Skeletal muscle satellite cell (primary cell): ENCODE measurements around the gene KRT85.

Experiments used
- H3K27me3 ChIP-seq: 2 replicates; pipeline ENCODE4 v1.7.0; 2013; ENCODE audit warnings: low read length; ENCODE audit not compliant: control insufficient read depth, insufficient read depth
- H3K36me3 ChIP-seq: 2 replicates; pipeline ENCODE4 v1.7.0; 2013; ENCODE audit warnings: mild to moderate bottlenecking, control low read depth, low read length; ENCODE audit not compliant: insufficient read depth
- H3K4me1 ChIP-seq: 2 replicates; pipeline ENCODE4 v1.7.0; 2013; ENCODE audit warnings: low read length; ENCODE audit not compliant: control insufficient read depth, insufficient read depth
- H3K4me2 ChIP-seq: 2 replicates; pipeline ENCODE4 v1.7.0; 2013; ENCODE audit warnings: mild to moderate bottlenecking, low read length
- H3K4me3 ChIP-seq: 2 replicates; pipeline ENCODE4 v1.7.0; 2013; ENCODE audit warnings: low read length
- H3K9ac ChIP-seq: 2 replicates; pipeline ENCODE4 v1.7.0; 2013; ENCODE audit warnings: mild to moderate bottlenecking, low read depth, low read length, moderate library complexity
- H3K9me3 ChIP-seq: replicated peaks from 2 replicates; pipeline ENCODE4 v1.7.0; 2013; ENCODE audit warnings: mild to moderate bottlenecking, control low read depth, low read length

Gene KRT85

DNA sequence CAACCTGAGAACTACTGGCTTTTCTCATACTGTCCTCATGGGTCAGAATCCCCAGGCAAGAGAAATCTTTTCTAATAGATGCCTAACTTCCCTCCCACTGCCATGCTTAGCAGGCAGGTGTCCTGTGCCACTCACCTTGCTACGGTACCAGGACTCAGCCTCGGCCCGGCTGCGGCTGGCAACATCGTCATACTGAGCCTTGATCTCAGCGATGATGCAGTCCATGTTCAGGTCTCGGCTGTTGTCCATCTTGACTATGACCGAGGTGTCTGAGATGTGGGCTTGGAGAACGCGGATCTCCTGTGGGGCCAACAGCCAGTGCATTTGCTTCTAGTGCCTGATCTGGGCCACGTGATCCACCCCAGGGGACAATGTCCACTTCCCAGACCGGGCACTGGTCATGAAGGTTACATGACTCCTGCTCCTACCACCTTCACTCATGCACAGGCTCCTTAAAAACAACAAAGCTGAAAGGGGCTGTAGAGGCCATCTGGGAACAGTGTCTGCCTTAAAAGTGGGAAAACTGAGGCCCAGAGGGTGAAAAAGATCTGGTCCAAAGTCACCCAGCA lies 4.1 kb downstream of the KRT85 start:
- H3K27me3 ChIP-seq: peaks cover 45% of the 10 kb centered on the region
- no peaks in the 10 kb centered on the region for H3K4me1 ChIP-seq
- no peak overlapping the region for H3K4me2 ChIP-seq
- no peaks in the 10 kb centered on the region for H3K9me3 ChIP-seq
- H3K36me3 ChIP-seq: no peaks in the 10 kb centered on the region
- H3K4me3 ChIP-seq: no peak overlapping the region
- no peak overlapping the region for H3K9ac ChIP-seq

DNA sequence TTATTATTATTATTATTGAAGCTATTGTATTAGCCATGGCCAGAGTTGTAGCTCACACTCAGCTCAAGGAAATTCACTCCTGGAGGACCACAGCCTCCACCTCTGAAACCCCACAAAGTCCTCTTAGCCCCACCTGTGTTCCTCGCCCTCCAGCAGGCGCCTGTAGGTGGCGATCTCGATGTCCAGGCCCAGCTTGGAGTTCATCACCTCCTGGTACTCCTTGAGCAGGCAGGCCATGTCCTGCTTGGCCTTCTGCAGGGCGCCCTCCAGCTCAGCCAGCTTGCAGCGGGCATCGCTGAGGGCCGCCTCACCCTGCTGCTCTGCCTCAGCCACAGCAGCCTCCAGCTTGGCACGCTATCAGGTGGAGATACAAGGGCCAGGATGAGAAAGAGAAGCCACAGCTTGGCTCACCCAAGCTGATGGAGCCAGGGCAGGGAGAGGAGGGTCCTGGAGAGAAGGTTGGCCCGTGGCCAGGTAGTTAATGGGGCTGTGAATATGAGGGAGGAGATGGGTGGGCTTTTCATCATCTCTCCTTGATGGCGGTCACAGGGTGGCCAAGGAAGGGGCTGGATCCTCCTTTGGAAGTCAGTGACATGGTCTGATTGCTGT lies 5.1 kb downstream of the KRT85 start:
- H3K4me3 ChIP-seq: no peak overlapping the region
- H3K9me3 ChIP-seq: no peaks in the 10 kb centered on the region
- no peaks in the 10 kb centered on the region for H3K4me1 ChIP-seq
- H3K9ac ChIP-seq: no peak overlapping the region
- no peak overlapping the region for H3K4me2 ChIP-seq
- peaks cover 47% of the 10 kb centered on the region for H3K27me3 ChIP-seq
- H3K36me3 ChIP-seq: no peaks in the 10 kb centered on the region

DNA sequence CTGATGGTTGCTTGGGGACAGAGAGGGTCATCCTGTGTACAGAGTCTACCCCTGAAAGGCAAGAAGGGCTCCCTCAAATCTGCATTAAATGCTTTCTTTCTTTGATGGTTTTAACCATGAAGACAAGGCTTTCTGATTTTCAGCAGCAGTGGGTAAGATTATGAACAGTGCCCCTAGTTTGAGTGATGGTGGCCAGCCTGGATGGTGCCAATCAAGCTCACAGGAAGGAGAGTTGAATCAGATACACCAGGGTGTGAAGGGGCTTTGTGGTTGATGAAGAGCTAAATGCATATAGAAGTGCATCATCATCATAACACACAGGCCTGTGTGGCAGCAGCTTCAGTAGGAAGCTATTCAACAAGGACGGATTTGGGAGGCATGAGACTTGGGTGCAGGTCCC lies 5.7 kb downstream of the KRT85 start:
- Histone ChIP-seq H3K4me3 (no peak overlapping the region), H3K9me3 (no peaks in the 10 kb centered on the region), H3K4me1 (no peaks in the 10 kb centered on the region), H3K27me3 (peaks cover 44% of the 10 kb centered on the region), H3K4me2 (no peak overlapping the region), H3K9ac (no peak overlapping the region), H3K36me3 (no peaks in the 10 kb centered on the region)

DNA sequence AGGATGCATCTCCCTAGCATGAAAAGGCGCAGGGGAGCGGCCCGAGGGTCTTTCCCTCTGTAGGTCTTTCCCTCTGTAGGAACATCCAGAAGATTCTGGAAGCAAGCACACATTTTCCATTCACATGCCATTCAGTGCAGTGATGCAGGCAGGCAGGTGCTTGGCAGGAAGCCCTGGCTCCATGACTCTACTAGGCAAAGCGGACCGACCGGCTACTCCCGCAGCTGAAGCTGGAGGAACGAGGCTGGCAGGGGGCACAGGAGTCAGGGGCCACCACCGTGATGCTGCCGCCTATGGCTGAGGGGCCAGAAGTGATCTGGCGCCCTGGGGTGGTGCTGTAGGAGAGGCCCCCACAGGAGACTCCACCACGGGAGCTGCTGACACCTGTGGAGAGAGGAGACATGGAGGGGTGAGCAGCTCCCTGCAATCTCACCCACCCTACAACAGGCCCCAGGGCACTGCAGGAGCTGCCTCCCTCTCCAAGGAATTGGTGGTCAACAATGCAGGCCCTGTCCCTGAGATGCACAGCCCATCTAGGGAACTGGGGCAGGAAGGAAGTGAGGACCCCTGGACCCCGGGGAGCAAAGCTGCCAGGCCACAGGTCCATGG lies 6.5 kb downstream of the KRT85 start:
- H3K36me3 ChIP-seq: no peaks in the 10 kb centered on the region
- H3K4me1 ChIP-seq: no peaks in the 10 kb centered on the region
- H3K4me3 ChIP-seq: no peak overlapping the region
- H3K9ac ChIP-seq: no peak overlapping the region
- peaks cover 37% of the 10 kb centered on the region for H3K27me3 ChIP-seq
- H3K9me3 ChIP-seq: no peaks in the 10 kb centered on the region
- H3K4me2 ChIP-seq: no peak overlapping the region

DNA sequence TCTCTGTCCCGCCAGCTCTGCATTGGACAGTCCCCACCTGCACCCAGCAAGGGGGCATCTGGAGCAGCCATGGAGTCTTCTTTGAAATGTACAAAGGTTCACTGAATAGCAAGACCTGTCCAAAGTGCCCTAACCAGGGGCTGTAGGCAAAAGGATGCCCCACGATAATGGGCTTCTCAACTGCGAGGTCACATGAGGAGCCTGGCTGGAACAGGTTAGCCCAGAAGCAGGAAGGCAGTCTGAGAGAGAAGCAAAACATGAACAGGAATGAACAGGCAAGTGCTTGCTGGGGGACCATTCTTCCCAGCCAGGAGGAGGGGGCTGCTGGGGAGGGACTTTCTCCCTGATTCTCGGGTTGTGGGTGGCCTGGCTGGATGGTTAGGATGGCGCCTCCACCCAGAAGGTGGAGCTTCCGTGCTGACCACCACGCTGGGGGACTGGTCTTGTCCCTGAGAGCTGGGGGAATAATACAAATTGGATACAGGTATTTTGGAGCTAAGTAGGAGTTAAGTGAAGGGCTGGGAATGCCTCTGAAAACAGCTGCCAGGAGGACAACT lies 7.1 kb downstream of the KRT85 start:
- no peaks in the 10 kb centered on the region for H3K36me3 ChIP-seq
- no peaks in the 10 kb centered on the region for H3K4me1 ChIP-seq
- H3K4me2 ChIP-seq: no peak overlapping the region
- no peak overlapping the region for H3K9ac ChIP-seq
- no peaks in the 10 kb centered on the region for H3K9me3 ChIP-seq
- peaks cover 37% of the 10 kb centered on the region for H3K27me3 ChIP-seq
- H3K4me3 ChIP-seq: no peak overlapping the region

DNA sequence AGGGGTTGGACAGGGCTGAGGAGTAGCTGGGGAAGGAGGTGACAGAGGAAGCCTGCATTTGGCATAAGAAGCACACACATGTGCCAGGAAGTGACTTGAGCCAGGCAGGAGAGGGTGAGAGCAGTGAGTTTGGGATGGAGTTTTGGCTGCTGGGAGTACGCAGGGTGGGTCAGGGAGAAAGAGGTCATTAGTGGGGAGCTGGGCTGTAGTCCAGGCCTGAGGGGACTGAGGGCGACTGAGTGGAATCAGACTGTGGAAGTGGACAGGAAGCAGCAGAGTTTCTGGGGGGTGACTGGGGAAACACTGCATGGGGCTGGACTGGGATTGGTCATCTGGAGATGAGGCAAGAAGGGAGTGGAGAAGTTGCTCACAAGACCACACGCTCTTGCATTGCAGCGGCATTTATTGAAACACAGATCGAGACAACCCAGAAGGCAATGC lies 7.6 kb downstream of the KRT85 start:
- H3K4me3 ChIP-seq: no peak overlapping the region
- no peak overlapping the region for H3K4me2 ChIP-seq
- no peak overlapping the region for H3K9ac ChIP-seq
- no peaks in the 10 kb centered on the region for H3K9me3 ChIP-seq
- no peaks in the 10 kb centered on the region for H3K36me3 ChIP-seq
- H3K4me1 ChIP-seq: no peaks in the 10 kb centered on the region
- H3K27me3 ChIP-seq: peaks cover 36% of the 10 kb centered on the region

DNA sequence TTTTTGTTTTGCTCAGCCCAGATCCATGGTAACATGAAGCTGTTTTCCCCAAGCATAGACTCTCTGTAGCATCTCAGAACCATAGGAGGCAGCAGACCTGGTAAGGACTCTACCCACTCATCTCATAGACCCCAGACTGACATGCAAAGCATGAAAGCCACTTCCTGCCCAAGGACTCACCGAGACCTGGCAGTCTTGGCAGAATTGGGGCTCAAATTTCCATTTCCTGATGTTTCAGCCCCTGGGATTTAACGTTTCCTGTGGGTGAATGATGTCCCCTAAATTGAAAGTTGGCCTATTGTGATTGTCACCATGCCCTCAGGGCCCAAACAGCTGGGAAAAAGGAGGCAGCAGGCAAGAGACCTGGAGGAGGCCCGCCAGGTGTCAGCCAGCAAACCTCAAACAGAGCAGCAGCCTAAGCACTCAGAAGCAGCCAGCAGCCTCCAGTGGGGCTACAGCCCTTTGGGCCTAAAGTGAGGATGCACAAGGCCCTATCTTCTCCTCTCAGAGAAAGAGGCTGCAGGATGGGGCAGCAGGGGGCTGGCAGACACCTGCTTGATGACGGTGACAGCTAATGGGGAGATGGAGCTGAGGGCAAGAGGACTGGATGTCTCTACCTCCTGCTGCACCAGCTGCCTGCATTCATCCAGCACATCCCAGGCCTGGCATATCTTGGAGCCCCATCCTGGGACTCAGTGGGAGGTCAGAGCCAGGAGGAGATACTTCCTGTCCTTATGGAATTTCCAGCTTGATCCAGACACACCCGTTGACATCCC lies 8.5 kb downstream of the KRT85 start:
- no peak overlapping the region for H3K4me2 ChIP-seq
- no peaks in the 10 kb centered on the region for H3K36me3 ChIP-seq
- no peaks in the 10 kb centered on the region for H3K4me1 ChIP-seq
- no peak overlapping the region for H3K4me3 ChIP-seq
- H3K27me3 ChIP-seq: peaks cover 37% of the 10 kb centered on the region
- H3K9ac ChIP-seq: no peak overlapping the region
- H3K9me3 ChIP-seq: no peaks in the 10 kb centered on the region

GRCh38 chr12:52356762-52357580 lies 10.3 kb downstream of the KRT85 start:
- H3K4me1 ChIP-seq: no peaks in the 10 kb centered on the region
- no peak overlapping the region for H3K4me3 ChIP-seq
- peaks cover 47% of the 10 kb centered on the region for H3K27me3 ChIP-seq
- H3K4me2 ChIP-seq: no peak overlapping the region
- H3K9me3 ChIP-seq: no peaks in the 10 kb centered on the region
- H3K9ac ChIP-seq: no peak overlapping the region
- no peaks in the 10 kb centered on the region for H3K36me3 ChIP-seq

DNA sequence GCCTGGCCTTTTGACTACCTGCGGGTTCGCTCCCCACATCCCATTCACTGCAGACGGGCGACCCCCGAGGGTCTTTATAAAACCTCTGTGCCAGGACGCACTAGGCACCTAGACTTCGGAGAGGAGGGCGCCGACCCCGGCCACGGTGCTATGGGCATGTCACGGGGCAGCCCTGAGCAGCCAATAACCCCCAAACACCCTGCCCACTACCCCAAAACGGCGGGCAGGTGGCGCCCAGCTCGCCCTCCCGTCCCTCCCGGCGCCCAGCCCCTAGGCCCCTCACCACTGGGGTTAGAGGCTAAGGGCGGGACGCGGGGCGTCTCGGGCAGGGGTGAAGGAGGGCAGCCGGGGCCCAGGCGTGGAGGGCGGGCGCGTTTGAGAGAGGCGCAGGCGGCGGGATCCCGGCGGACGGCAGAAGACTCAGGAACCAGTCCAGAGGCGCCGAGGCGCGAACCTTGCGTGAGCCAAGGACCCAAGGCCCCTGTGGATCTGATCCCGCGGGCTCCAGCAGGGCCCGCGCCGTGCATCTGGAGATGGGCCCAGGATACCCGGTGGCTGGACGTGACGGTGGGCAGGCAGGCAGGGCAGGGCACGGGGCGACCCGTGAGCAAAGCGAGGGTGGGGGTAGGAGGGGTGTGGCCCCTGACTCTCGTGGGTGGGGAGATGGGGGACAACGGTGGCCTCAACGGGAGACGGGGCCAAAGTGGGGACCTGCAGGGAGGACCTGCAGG lies 11.1 kb downstream of the KRT85 start:
- Histone ChIP-seq H3K27me3 (peaks cover 54% of the 10 kb centered on the region), H3K9me3 (no peaks in the 10 kb centered on the region), H3K4me2 (no peak overlapping the region), H3K36me3 (no peaks in the 10 kb centered on the region), H3K4me1 (no peaks in the 10 kb centered on the region), H3K9ac (no peak overlapping the region), H3K4me3 (no peak overlapping the region)

GRCh38 chr12:52355176-52355575 lies 12.1 kb downstream of the KRT85 start:
- no peaks in the 10 kb centered on the region for H3K4me1 ChIP-seq
- no peak overlapping the region for H3K4me2 ChIP-seq
- no peak overlapping the region for H3K4me3 ChIP-seq
- peaks cover 62% of the 10 kb centered on the region for H3K27me3 ChIP-seq
- H3K9me3 ChIP-seq: no peaks in the 10 kb centered on the region
- H3K9ac ChIP-seq: no peak overlapping the region
- H3K36me3 ChIP-seq: no peaks in the 10 kb centered on the region
